ENCODE measurements around the gene ZNF775. TPM values are rescaled to one million over a fixed set of nuclear protein-coding genes. Genes with fewer than 3 reads are reported as not detected.
"Not testable (repeated sequence)": the region's sequence is repeated elsewhere in the genome, so short reads cannot be mapped to it uniquely, and the experiment has no call there.

The ZNF775 gene
- polyA plus RNA-seq, 1 donor: 9.3 TPM

- DNase-seq: peak; percentile 51
Measured at GRCh38 chr7:150383710-150384397, 4.7 kb downstream of the ZNF775 start.

DNA sequence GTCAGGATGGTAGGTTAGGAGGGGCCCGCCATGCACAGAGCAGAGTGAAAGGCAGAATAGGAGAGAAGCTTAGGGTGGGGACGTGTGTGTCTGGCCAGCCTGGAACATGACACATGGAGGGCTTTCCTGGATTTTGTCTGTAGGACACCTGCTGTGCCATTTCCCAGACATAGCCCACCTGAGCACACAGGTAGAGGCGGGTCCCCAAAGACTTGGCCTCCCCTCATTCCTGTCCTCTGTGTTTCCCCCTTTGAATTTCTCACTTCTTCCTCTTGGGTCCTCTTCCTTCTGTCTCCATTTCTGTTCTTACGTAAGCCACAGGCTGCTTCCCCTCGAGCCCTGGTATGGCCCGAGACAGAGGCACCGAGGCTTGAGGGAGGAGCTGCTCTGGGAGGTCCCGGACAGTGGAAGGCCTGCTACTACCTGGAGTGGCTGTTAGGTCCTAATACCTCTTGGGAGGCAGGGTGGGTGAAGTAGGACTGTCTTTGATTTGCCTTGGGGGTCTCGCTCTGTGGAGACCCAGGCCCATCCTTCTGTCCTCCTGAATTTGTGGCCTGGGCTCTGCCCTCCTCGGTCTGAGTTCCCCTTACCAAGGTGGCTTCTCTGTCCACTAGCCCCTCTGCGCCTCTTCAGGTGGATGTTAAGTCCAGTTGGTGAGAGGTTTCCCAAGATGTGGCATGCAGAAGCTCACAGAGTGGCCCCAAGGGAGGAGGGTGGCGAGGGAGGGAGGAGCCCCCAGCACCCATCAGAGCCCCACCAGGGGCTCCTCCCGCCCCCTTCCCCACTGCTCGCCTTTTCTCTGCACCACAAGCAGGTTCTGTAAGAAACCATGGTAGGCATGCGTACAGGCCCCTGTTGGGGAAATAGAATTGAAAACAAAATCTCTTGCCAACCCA lies 5.5 kb downstream of the ZNF775 start:
- no peak for DNase-seq

DNA sequence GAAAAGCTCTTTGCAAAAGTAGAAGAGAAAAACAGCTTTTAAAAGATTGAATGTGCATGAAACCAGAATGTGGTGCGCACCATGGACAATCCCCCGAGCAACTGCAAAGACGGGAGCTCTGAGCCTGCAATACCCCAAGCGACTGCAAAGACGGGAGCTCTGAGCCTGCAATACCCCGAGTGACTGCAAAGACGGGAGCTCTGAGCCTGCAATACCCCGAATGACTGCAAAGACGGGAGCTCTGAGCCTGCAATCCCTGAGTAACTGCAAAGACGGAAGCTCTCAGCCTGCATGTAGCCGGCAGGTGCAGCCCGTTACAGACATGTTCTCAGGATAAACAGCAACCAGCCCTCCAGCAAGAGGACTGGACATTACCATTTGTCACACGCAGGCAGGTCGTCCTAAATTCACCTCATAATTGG lies 6.2 kb downstream of the ZNF775 start:
- DNase-seq: no peak

- not testable (repeated sequence) for DNase-seq
Measured at GRCh38 chr7:150385884-150386283, 6.8 kb downstream of the ZNF775 start.

- DNase-seq: no peak
Measured at GRCh38 chr7:150388306-150388705, 9.2 kb downstream of the ZNF775 start.

GRCh38 chr7:150388709-150389531 lies 9.8 kb downstream of the ZNF775 start:
- DNase-seq: peak; percentile 59

DNA sequence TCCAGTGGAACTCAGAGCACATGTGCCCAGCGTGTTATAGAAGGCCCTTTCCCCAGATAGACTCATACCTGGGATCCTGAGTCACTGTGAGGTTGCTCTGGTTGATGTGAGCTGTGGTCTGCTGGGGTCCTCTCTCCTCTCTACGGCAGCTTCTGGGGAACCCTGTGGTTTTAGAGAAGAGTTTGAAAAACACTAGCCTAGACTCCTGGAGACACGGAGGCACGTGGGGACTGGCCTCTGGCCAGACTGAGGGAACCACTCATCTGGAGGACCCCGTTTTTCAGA lies 10.3 kb downstream of the ZNF775 start:
- DNase-seq: no peak

DNA sequence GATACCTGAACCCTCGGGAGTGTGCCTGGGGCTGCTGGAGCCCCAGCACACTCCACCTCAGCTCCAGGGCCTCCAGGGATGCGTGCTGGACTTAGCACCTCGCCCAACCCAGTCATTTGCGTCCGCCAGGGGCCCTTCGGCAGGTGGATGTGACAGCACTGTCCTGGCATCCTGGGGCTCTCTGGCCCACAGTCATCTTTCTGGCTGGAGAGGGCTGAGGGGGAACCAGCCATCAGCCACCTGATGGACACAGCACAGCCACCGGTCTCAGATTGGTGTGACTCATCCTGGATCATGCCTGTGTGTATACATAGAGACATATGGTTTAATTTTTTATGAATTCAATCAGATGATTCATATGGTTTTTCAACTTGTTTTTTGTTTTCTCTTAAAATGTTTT lies 11.1 kb downstream of the ZNF775 start:
- DNase-seq: no peak

GRCh38 chr7:150393325-150393724 lies 14.2 kb downstream of the ZNF775 start:
- DNase-seq: no peak

GRCh38 chr7:150396426-150396825 lies 17.3 kb downstream of the ZNF775 start:
- no peak for DNase-seq

DNA sequence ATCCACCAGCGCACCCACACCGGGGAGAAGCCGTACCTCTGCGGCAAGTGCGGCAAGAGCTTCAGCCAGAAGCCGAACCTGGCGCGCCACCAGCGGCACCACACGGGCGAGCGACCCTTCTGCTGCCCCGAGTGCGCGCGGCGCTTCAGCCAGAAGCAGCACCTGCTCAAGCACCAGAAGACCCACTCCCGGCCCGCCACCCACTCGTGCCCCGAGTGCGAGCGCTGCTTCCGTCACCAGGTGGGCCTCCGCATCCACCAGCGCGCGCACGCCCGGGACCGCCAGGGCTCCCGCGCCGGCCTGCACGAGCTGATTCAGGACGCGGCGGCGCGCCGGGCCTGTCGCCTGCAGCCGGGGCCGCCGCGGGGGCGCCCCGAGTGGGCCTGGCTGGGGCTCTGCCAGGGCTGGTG lies 17.7 kb downstream of the ZNF775 start:
- no peak for DNase-seq

- no peak for DNase-seq
Measured at GRCh38 chr7:150397346-150398107, 18.4 kb downstream of the ZNF775 start.

GRCh38 chr7:150398108-150398964 lies 19.2 kb downstream of the ZNF775 start:
- DNase-seq: no peak

- no peak for DNase-seq
Measured at GRCh38 chr7:150398965-150399320, 19.8 kb downstream of the ZNF775 start.

DNA sequence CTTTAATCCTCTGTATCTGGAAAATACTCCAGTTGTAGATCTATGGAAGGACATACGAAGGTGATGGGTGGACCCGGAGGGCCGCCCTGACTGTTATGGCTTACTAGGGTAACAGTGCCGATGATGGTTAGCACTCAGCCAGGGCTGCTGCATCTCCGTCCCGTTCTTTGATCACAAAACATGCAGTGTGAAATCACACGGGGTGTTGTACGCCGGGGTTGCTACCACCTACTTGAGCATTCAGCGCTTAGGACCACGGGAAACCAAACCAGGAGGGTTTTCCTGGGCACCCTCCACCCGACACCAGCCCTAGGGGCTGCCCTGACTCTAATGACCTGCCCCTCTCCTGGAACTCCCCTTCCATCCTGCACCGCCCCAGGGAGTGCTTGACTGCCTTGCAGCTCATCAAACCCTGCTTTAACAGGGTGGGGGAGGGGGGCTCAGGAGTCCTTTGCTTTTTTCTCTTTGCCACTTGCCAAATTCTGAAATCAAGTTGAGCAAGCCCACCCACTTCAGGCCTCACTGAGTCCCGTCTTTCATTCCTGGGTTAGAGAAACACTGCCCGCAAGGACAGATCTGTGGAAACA lies 20.4 kb downstream of the ZNF775 start:
- DNase-seq: no peak

GRCh38 chr7:150400008-150400787 lies 21.1 kb downstream of the ZNF775 start:
- DNase-seq: no peak

DNA sequence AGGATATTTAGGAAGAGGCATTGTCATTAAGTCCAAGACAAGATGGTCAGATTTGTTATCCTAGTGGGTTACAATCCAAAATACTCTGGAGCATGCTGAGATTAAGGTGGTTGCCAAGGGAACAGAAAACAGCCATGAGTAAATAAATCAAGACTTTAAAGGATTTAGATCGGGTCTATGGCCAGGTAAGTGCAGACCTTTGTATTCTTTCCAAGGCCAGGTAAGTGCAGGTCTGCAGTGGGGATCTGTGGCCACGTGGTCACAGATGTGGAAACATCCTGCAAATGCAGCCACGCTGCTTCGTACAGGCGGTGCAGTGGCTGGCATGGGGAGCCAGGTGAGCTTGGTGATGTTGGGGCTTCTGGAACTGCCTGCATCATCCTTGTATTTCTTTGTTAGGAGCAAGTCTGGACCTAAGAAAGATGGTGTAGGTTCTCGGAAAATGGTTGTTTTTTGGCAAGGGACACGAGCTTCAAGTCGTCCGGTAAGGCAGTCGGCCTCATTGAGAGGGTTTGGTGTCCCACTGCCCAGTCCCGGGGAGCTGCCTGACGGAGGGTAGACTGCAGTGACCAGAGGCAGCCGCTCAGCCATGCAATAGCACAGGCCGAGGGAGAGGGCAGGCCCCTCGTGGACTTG lies 21.8 kb downstream of the ZNF775 start:
- DNase-seq: no peak

DNA sequence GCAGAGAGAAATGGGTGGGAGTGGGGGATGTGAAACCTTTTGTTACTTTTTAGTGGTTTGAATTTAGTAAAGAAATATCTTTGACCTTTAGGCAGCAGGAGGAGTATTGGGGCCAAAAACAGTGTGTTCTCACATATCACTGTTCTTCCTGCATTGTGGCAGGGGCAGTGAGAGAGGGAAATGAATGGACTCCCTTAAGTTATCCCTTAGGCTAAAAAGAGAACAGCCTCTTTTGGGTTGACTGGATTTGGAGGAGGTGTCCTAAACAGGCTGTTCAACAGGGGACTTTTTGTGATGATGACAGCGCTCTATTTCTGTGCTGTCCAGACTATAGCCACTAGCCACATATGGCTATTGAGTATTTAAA lies 22.3 kb downstream of the ZNF775 start:
- DNase-seq: no peak

DNA sequence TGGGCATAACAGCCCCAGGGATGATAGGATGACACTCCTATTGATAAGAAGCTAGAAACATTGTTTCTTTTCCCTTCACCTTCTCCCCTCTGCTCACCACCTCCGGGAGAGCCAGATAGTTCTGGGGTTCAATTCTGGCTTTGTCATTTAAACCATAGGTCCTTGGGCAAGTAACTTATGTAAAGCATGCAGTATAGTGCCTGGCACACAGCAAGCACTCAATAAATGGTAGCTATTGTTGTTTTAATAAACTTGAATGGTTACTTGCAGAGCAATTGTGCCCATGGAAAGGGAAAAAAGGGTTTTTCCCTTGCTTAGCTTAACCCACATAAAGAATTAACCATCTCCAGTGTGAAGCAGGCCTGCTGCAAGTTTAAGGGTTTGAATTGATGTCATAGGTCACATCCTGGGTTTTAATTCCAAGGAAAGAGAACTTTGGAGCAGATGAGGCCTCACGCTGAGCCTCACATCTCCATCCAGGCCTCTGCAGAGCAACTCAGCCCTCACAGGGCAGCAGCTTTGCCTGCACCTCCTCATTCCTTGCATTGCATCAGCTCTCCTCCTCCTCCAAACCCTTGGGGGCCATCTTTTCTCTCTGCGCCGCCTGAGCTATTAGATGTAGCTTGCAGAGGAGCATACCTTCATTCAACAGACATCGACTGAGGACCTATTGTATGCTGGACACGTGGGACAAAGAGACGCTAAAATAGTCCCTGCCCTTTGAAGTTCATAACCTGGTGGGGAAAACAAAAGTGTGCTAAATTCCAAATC lies 22.9 kb downstream of the ZNF775 start:
- DNase-seq: no peak

Measured in hindlimb muscle (tissue), 1 donor.